PC-3 (cell line): Measurements from ENCODE around the gene CARD11. TPM values are rescaled to one million over a fixed set of nuclear protein-coding genes. Genes with fewer than 3 reads are reported as not detected.

ENCODE experiments used
- ATAC-seq: fragments of 200-7000 bp; cut with Tn5 transposase; 2 replicates; pipeline ENCODE4 v1.9.1; 2020; ENCODE audit warnings: mild to moderate bottlenecking, moderate library complexity
- BruUV-seq: library from RNA; stranded (reverse); fragments of 400-500 nt; replicated peaks from 2 replicates; lab custom pipeline; 2021; lab: Mats Ljungman, UMichigan
- CTCF ChIA-PET: fragments of 300-600 bp; sonication (Branson Sonifier 250); formaldehyde crosslinking; loops from one replicate; lab custom pipeline; 2022; ENCODE audit warnings: antibody characterized with exemption; lab: Charles Lee
- POLR2A ChIA-PET: fragments of 300-600 bp; sonication (Branson Sonifier 250); formaldehyde crosslinking; loops from one replicate; lab custom pipeline; 2022; ENCODE audit warnings: antibody characterized with exemption; ENCODE audit not compliant: unreplicated experiment; lab: Charles Lee
- DNase-seq: peaks from one replicate; pipeline ENCODE4 v3.0.0-alpha.2; 2015
- H2AFZ ChIP-seq: fragments of 300-600 bp; sonication (generic); 2 replicates; pipeline ENCODE4 v1.6.0; 2016; ENCODE audit warnings: antibody characterized with exemption, low read length
- H3F3A ChIP-seq: fragments of 300-600 bp; sonication (generic); one replicate; pipeline ENCODE4 v1.6.0; 2017; ENCODE audit warnings: antibody characterized with exemption, low read length, control low read depth, mild to moderate bottlenecking; ENCODE audit not compliant: unreplicated experiment
- H3K27ac ChIP-seq: fragments of 300-600 bp; sonication (generic); 2 replicates; pipeline ENCODE4 v1.5.1; 2016; ENCODE audit warnings: mild to moderate bottlenecking, low read length
- H3K27me3 ChIP-seq: fragments of 300-600 bp; sonication (generic); 2 replicates; pipeline ENCODE4 v1.6.1; 2016; ENCODE audit warnings: low read length, mixed read lengths
- H3K36me3 ChIP-seq: fragments of 300-600 bp; sonication (generic); 2 replicates; pipeline ENCODE4 v1.6.1; 2016; ENCODE audit warnings: low read depth, mixed run types, low read length, mixed read lengths
- H3K4me1 ChIP-seq: fragments of 300-600 bp; sonication (generic); 2 replicates; pipeline ENCODE4 v1.5.1; 2016; ENCODE audit warnings: low read length; ENCODE audit not compliant: insufficient read depth
- H3K4me2 ChIP-seq: fragments of 300-600 bp; sonication (generic); 2 replicates; pipeline ENCODE4 v1.6.0; 2016; ENCODE audit warnings: low read length
- H3K4me3 ChIP-seq: fragments of 300-600 bp; sonication (generic); 2 replicates; pipeline ENCODE4 v1.5.1; 2016; ENCODE audit warnings: mild to moderate bottlenecking, low read length, mixed read lengths
- H3K79me2 ChIP-seq: fragments of 300-600 bp; sonication (generic); 2 replicates; pipeline ENCODE4 v1.6.1; 2017; ENCODE audit warnings: low read length, mixed read lengths
- H3K9ac ChIP-seq: fragments of 300-600 bp; sonication (generic); 2 replicates; pipeline ENCODE4 v1.6.0; 2016; ENCODE audit warnings: mild to moderate bottlenecking, low read length
- H3K9me2 ChIP-seq: fragments of 300-600 bp; sonication (generic); replicated peaks from 2 replicates; pipeline ENCODE4 v1.6.1; 2016; ENCODE audit warnings: mixed run types, low read length, mixed read lengths
- H3K9me3 ChIP-seq: fragments of 300-600 bp; sonication (generic); 2 replicates; pipeline ENCODE4 v1.6.1; 2016; ENCODE audit warnings: low read length, mixed read lengths
- H4K20me1 ChIP-seq: fragments of 300-600 bp; sonication (generic); 2 replicates; pipeline ENCODE4 v1.6.1; 2016; ENCODE audit warnings: low read length, mixed read lengths
- CTCF ChIP-seq: fragments of 300-600 bp; sonication (generic); conservative IDR thresholded peaks from 2 replicates; pipeline ENCODE4 v1.5.1; 2017; ENCODE audit warnings: antibody characterized with exemption, low read depth, mild to moderate bottlenecking, low read length
- EZH2 ChIP-seq: fragments of 300-600 bp; sonication (generic); IDR thresholded peaks from one replicate; pipeline ENCODE4 v1.6.1; 2017; ENCODE audit warnings: antibody characterized with exemption, mild to moderate bottlenecking, low read length; ENCODE audit not compliant: unreplicated experiment
- EZH2phosphoT487 ChIP-seq: fragments of 300-600 bp; sonication (generic); IDR thresholded peaks from 2 replicates; pipeline ENCODE4 v1.6.1; 2018; ENCODE audit warnings: mild to moderate bottlenecking, antibody characterized with exemption, low read length, borderline replicate concordance
- intact Hi-C: fragments of 100-400 bp; cut with micrococcal nuclease; formaldehyde crosslinking; loops from 2 replicates; pipeline ENCODE4 v1.9.0; 2023
- total RNA-seq: library from RNA; depleted of rRNA; stranded (reverse); fragments of >200 nt; gene quantifications from 2 replicates; pipeline ENCODE4 v1.2.3, GENCODE V29; 2014

Gene CARD11
- total RNA-seq, 1 experiment from 2014 or later = not detected

- ChIA-PET POLR2A (no interaction called here), CTCF (no interaction called here)
- intact Hi-C loops = no loop called here
- Histone ChIP-seq H3K9me2 (no peaks in the 10 kb centered on the region), H3K4me2 (no peak overlapping the region), H4K20me1 (no peaks in the 10 kb centered on the region), H3K27ac (no peak overlapping the region), H3K9ac (no peak overlapping the region), H3K4me1 (no peaks in the 10 kb centered on the region), H3K79me2 (no peaks in the 10 kb centered on the region), H3F3A (no peaks in the 10 kb centered on the region), H3K9me3 (no peaks in the 10 kb centered on the region), H3K36me3 (no peaks in the 10 kb centered on the region), H2AFZ (no peak overlapping the region), H3K27me3 (peaks cover 63% of the 10 kb centered on the region), H3K4me3 (no peak overlapping the region)
- TF ChIP-seq CTCF (no peak), EZH2 (no peak), EZH2phosphoT487 (no peak)
- DNase-seq (no peak), ATAC-seq (no peak)
- BruUV-seq = no TSS peak
These were observed 60.1 kb downstream of the CARD11 start for GRCh38 chr7:2983586-2983985.

- Histone ChIP-seq H3K27ac (no peak overlapping the region), H3K27me3 (peaks cover 60% of the 10 kb centered on the region), H3K9me2 (no peaks in the 10 kb centered on the region), H2AFZ (no peak overlapping the region), H3F3A (no peaks in the 10 kb centered on the region), H3K4me3 (no peak overlapping the region), H3K4me2 (no peak overlapping the region), H3K79me2 (no peaks in the 10 kb centered on the region), H3K36me3 (no peaks in the 10 kb centered on the region), H3K9ac (no peak overlapping the region), H3K9me3 (no peaks in the 10 kb centered on the region), H4K20me1 (no peaks in the 10 kb centered on the region), H3K4me1 (no peaks in the 10 kb centered on the region)
- no peak for ATAC-seq
- no peak for DNase-seq
- BruUV-seq = no TSS peak
- ChIA-PET CTCF (no interaction called here), POLR2A (no interaction called here)
- intact Hi-C loops = no loop called here
- no peak for TF ChIP-seq EZH2
- no peak for TF ChIP-seq CTCF
- TF ChIP-seq EZH2phosphoT487 = no peak
These were observed 60.8 kb downstream of the CARD11 start for GRCh38 chr7:2982831-2983230.

DNA sequence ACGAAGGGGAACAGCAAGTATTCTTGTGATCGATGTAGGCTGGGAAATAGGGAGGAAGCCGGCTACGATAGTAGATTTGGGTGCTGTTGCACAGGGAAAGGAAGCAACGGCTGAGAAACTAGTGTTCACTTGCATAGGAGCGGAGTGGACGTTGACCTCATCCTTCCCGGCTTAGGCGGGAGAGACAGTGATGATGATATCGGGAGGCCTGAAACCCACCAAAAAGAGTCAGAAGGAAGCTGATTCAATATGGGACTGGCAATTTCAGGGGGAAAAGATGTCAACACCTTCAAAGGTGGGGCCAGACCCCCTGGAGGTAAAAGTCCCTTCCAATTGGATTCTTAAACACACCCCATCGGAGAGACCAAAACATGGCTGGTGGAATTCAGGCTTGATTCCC, 61.3 kb downstream of the CARD11 start:
- intact Hi-C loops = no loop called here
- ATAC-seq (no peak), DNase-seq (no peak)
- ChIA-PET POLR2A (no interaction called here), CTCF (no interaction called here)
- peaks cover 57% of the 10 kb centered on the region for H3K27me3 ChIP-seq
- H3K9me2 ChIP-seq = no peaks in the 10 kb centered on the region
- no peaks in the 10 kb centered on the region for H3K4me1 ChIP-seq
- no peak overlapping the region for H3K4me3 ChIP-seq
- H3K4me2 ChIP-seq = no peak overlapping the region
- no peak overlapping the region for H2AFZ ChIP-seq
- no peaks in the 10 kb centered on the region for H4K20me1 ChIP-seq
- no peaks in the 10 kb centered on the region for H3K36me3 ChIP-seq
- H3F3A ChIP-seq = no peaks in the 10 kb centered on the region
- no peak overlapping the region for H3K9ac ChIP-seq
- TF ChIP-seq CTCF (no peak), EZH2phosphoT487 (no peak), EZH2 (no peak)
- no peaks in the 10 kb centered on the region for H3K79me2 ChIP-seq
- BruUV-seq = no TSS peak
- no peaks in the 10 kb centered on the region for H3K9me3 ChIP-seq
- H3K27ac ChIP-seq = no peak overlapping the region
